Subcutaneous preadipocyte (primary cell): ENCODE measurements around the gene FPR1. TPM values are rescaled to one million over a fixed set of nuclear protein-coding genes. Genes with fewer than 3 reads are reported as not detected.

Experiments used
- total RNA-seq: library from RNA; depleted of rRNA; stranded (reverse); fragments of >200 nt; gene quantifications from 2 replicates; pipeline ENCODE4 v1.2.3, GENCODE V29; 2012

Gene FPR1, protein sequence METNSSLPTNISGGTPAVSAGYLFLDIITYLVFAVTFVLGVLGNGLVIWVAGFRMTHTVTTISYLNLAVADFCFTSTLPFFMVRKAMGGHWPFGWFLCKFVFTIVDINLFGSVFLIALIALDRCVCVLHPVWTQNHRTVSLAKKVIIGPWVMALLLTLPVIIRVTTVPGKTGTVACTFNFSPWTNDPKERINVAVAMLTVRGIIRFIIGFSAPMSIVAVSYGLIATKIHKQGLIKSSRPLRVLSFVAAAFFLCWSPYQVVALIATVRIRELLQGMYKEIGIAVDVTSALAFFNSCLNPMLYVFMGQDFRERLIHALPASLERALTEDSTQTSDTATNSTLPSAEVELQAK
- 0.39 and 1.5 TPM in 2 replicates for total RNA-seq

DNA sequence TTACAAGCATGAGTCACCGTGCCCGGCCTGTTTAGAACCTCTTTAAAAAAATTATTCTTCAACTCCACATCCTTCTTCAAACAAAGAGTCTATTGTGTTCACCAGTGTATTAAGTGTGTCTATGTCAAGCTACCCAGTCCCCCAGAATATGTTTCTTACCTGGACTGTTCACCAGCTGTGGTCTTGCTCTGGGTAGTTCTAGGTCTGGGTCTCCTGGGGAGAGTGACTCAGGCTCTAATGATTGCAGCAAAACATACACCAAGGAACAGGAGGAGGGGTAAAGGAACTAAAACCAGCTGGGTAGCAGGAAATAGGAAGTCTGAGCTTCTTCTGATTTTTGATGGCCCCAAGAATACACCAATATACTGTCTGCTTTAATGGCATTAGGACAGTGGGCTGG lies at the start of gene FPR1:
Gene FPR1, minus strand, starts transcription at position 224 of the 400 bp plus-strand sequence. CDS start 4,884 bp downstream, outside the sequence.

DNA sequence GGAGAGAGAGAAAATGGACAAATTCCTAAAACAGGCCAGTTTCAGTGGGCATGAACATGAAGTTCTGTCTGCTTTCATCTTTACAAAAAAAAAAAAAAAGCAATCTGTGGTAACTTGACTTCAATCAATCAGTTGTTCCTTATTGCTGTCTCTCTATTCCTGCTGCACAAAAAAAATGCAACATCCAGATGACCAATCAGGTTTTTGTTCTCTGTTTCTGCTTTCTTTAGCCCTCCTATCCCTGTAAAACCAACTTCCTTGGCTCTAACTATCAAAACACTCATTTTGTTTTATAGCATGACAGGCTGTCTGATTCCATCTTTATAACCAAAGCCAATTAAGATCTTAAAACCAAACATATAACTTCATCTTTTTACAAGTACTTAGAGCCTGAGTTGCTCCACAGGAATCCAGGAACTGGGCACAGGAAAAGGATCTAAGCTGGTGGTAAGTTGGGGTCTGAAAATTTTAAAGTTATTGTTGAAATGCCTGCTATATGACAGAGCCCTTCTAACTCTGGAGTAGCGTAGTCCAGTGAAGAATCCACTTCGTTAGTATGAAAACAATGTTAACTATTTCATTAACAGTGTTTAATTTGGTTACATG lies 43.3 kb upstream of the FPR1 start, which contains the start of gene FPR3:
Gene FPR3, plus strand, starts transcription at position 273 of the 606 bp plus-strand sequence. CDS start 28,592 bp downstream, outside the sequence.

GRCh38 chr19:51760697-51761356 lies 9.1 kb upstream of the FPR1 start, which contains the start of gene FPR2:
Gene FPR2 (plus strand): TSS chr19:51761180. CDS start chr19:51768659, 7,479 bp downstream.

Other genes with a start within 250 kb of the FPR1 start
- gene SIGLEC6, start 220.2 kb downstream of the FPR1 start, total RNA-seq = not detected in 2 replicates
- 4.0 and 4.1 TPM in 2 replicates for gene ZNF175, start 180.6 kb downstream of the FPR1 start, total RNA-seq
- gene SIGLEC5, start 121.5 kb downstream of the FPR1 start, total RNA-seq = not detected in 2 replicates
- not detected in 2 replicates for gene SIGLEC14, start 105.1 kb downstream of the FPR1 start, total RNA-seq
- gene SPACA6, start 58.5 kb downstream of the FPR1 start, total RNA-seq = 2.6 and 5.1 TPM in 2 replicates
- gene HAS1, start 27.9 kb downstream of the FPR1 start, total RNA-seq = 6.2 and 6.6 TPM in 2 replicates
- gene FPR2, start 9.3 kb upstream of the FPR1 start, total RNA-seq = 0.37 and 0.39 TPM in 2 replicates
- not detected in 2 replicates for gene FPR3, start 43.3 kb upstream of the FPR1 start, total RNA-seq
- 3.7 and 4.0 TPM in 2 replicates for gene ZNF577, start 136.1 kb upstream of the FPR1 start, total RNA-seq
- gene ZNF649, start 153.1 kb upstream of the FPR1 start, total RNA-seq = 5.5 and 6.5 TPM in 2 replicates
- gene ZNF613, start 175.6 kb upstream of the FPR1 start, total RNA-seq = 2.9 and 3.7 TPM in 2 replicates
- 6.1 and 8.1 TPM in 2 replicates for gene ZNF350, start 235.0 kb upstream of the FPR1 start, total RNA-seq